Loucy (cell line): Measurements from ENCODE around the gene CTSH.

Experiments
- H2AFZ ChIP-seq: fragments of 200-600 bp; sonication (generic); 2 replicates; pipeline ENCODE4 v1.6.0; 2016; ENCODE audit warnings: antibody characterized with exemption, mild to moderate bottlenecking, low read length, moderate library complexity
- H3F3A ChIP-seq: fragments of 200-600 bp; 2 replicates; pipeline ENCODE4 v1.6.0; 2016; ENCODE audit warnings: antibody characterized with exemption, low read depth, mild to moderate bottlenecking
- H3K27me3 ChIP-seq: fragments of 200-600 bp; sonication (generic); 2 replicates; pipeline ENCODE4 v1.6.1; 2014; ENCODE audit warnings: low read length, mild to moderate bottlenecking; ENCODE audit not compliant: insufficient read depth, poor library complexity, severe bottlenecking
- H3K36me3 ChIP-seq: fragments of 200-600 bp; sonication (generic); 2 replicates; pipeline ENCODE4 v1.6.1; 2016; ENCODE audit warnings: low read length; ENCODE audit not compliant: insufficient read depth
- H3K4me1 ChIP-seq: fragments of 200-600 bp; sonication (generic); 2 replicates; pipeline ENCODE4 v1.5.1; 2014; ENCODE audit warnings: low read length, mild to moderate bottlenecking; ENCODE audit not compliant: insufficient read depth, poor library complexity, severe bottlenecking
- H3K4me2 ChIP-seq: fragments of 200-600 bp; sonication (generic); 2 replicates; pipeline ENCODE4 v1.6.0; 2014; ENCODE audit warnings: antibody characterized with exemption, low read length, low read depth, mild to moderate bottlenecking; ENCODE audit not compliant: poor library complexity, severe bottlenecking
- H3K4me3 ChIP-seq: fragments of 200-600 bp; sonication (generic); 2 replicates; pipeline ENCODE4 v1.5.1; 2014; ENCODE audit warnings: low read length, mild to moderate bottlenecking, mixed read lengths; ENCODE audit not compliant: poor library complexity, severe bottlenecking
- H3K79me2 ChIP-seq: fragments of 200-600 bp; sonication (generic); 2 replicates; pipeline ENCODE4 v1.6.1; 2014; ENCODE audit warnings: low read length; ENCODE audit not compliant: insufficient read depth
- H3K9ac ChIP-seq: fragments of 200-600 bp; sonication (generic); 2 replicates; pipeline ENCODE4 v1.6.0; 2014; ENCODE audit warnings: mild to moderate bottlenecking, low read depth, low read length, moderate library complexity; ENCODE audit not compliant: poor library complexity, severe bottlenecking
- H3K9me2 ChIP-seq: fragments of 200-600 bp; sonication (generic); replicated peaks from 2 replicates; pipeline ENCODE4 v1.6.1; 2016; ENCODE audit warnings: low read depth, low read length, mixed read lengths
- H3K9me3 ChIP-seq: fragments of 200-600 bp; sonication (generic); 2 replicates; pipeline ENCODE4 v1.6.1; 2014; ENCODE audit warnings: mild to moderate bottlenecking, antibody characterized with exemption, low read length, low read depth; ENCODE audit not compliant: insufficient read depth
- H4K20me1 ChIP-seq: fragments of 200-600 bp; sonication (generic); 2 replicates; pipeline ENCODE4 v1.6.0; 2014; ENCODE audit warnings: antibody characterized with exemption, low read length, mild to moderate bottlenecking; ENCODE audit not compliant: insufficient read depth, poor library complexity, severe bottlenecking
- EZH2phosphoT487 ChIP-seq: fragments of 200-600 bp; IDR thresholded peaks from 2 replicates; pipeline ENCODE4 v1.6.1; 2018; ENCODE audit warnings: antibody characterized with exemption, mild to moderate bottlenecking, moderate library complexity, borderline replicate concordance
- TF ChIP-seq, protein P1 (sequence below): fragments of 200-600 bp; sonication (generic); conservative IDR thresholded peaks from 2 replicates; pipeline ENCODE4 v1.5.1; 2014; ENCODE audit warnings: mild to moderate bottlenecking, antibody characterized with exemption, low read length

Gene CTSH

DNA sequence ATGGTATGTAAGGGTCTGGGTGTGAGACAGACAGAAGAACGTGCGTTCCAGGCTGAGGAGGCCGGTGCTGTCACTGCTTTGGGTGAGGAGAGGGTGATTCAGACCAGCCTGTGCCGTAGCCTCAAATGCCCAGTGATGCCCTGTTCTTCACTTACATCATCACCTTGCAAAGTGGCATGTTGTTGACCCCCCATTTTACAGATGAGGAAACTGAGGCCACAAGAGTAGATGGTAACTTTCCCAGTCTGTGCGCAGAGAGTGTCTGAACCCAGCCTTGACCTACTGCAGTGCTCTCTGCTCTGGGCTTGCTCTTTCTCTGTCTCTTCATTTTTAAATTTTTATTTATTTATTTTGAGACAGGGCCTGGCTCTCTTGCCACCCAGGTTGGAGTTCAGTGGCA, 1.6 kb upstream of the CTSH start:
- no peaks in the 10 kb centered on the region for H4K20me1 ChIP-seq
- no peaks in the 10 kb centered on the region; the same call in 1 of the 2 replicates for H3F3A ChIP-seq
- no peaks in the 10 kb centered on the region for H3K9me3 ChIP-seq
- H3K4me3 ChIP-seq, result no peak overlapping the region
- TF ChIP-seq EZH2phosphoT487, result no peak
- TF ChIP-seq, protein P1, sequence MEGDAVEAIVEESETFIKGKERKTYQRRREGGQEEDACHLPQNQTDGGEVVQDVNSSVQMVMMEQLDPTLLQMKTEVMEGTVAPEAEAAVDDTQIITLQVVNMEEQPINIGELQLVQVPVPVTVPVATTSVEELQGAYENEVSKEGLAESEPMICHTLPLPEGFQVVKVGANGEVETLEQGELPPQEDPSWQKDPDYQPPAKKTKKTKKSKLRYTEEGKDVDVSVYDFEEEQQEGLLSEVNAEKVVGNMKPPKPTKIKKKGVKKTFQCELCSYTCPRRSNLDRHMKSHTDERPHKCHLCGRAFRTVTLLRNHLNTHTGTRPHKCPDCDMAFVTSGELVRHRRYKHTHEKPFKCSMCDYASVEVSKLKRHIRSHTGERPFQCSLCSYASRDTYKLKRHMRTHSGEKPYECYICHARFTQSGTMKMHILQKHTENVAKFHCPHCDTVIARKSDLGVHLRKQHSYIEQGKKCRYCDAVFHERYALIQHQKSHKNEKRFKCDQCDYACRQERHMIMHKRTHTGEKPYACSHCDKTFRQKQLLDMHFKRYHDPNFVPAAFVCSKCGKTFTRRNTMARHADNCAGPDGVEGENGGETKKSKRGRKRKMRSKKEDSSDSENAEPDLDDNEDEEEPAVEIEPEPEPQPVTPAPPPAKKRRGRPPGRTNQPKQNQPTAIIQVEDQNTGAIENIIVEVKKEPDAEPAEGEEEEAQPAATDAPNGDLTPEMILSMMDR, result no peak
- H3K9ac ChIP-seq, result no peak overlapping the region
- H3K9me2 ChIP-seq, result no peaks in the 10 kb centered on the region
- no peak overlapping the region for H2AFZ ChIP-seq
- H3K4me2 ChIP-seq, result no peak overlapping the region
- no peaks in the 10 kb centered on the region for H3K36me3 ChIP-seq
- peaks cover 23% of the 10 kb centered on the region; the same call in 1 of the 2 replicates for H3K79me2 ChIP-seq
- no peaks in the 10 kb centered on the region for H3K27me3 ChIP-seq
- peaks cover 26% of the 10 kb centered on the region for H3K4me1 ChIP-seq

DNA sequence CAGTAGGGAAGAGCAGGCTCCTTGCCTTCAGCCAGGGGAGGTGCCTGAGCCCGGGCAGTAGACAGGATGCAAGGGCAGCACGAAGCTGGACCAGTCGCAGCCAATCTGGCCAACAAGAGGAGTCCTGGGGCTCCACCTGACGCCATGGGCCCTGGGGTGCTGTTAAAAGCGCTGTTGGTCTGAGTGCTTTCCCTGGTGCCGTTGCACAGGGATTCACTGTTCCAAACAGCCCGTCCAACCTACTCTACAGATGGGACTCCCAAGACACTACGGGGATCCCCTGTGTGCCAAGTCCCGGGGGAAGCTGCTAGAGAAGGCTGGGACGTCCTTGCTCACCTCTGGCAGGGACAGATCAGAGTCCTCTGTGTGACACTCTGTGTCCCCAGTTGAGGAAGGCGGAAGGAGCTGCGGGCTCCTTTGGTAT, 632 bp downstream of the CTSH start:
- Histone ChIP-seq H3F3A (no peaks in the 10 kb centered on the region; the same call in 1 of the 2 replicates), H2AFZ (peak overlapping the region; percentile 92), H3K4me3 (peak overlapping the region; percentile 89), H4K20me1 (no peaks in the 10 kb centered on the region), H3K9me3 (no peaks in the 10 kb centered on the region), H3K9me2 (no peaks in the 10 kb centered on the region), H3K36me3 (no peaks in the 10 kb centered on the region), H3K9ac (peak overlapping the region; percentile 78), H3K27me3 (no peaks in the 10 kb centered on the region), H3K4me2 (peak overlapping the region; percentile 82), H3K79me2 (peaks cover 23% of the 10 kb centered on the region; the same call in 1 of the 2 replicates), H3K4me1 (peaks cover 22% of the 10 kb centered on the region)
- TF ChIP-seq, protein P1, result no peak
- TF ChIP-seq EZH2phosphoT487, result no peak

DNA sequence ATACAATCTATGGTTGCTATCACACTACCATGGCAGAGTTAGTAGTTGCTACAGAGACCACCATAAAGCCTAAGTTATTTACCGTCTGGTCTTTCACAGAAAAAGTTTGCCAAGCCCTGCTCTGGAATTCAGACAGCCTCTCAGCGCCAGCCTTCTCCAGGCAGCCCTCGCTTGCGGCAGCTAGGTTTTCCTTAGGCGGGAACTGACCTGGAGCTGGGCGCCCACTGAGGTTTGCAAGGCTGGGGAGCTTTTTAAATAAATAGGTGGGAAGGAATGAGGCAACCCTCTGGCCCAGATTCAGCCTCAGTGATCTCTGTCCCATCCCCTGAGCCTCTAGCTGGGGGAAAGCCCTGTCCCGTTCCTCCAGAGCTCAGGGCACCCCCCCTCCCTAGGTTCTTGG, 1.2 kb downstream of the CTSH start:
- Histone ChIP-seq H3K9ac (peak overlapping the region; percentile 78), H3K79me2 (peaks cover 23% of the 10 kb centered on the region; the same call in 1 of the 2 replicates)

More for the DNA sequence above, 1.2 kb downstream of the CTSH start:
- peak overlapping the region; percentile 89 for H3K4me3 ChIP-seq
- no peaks in the 10 kb centered on the region for H3K27me3 ChIP-seq
- no peak for TF ChIP-seq EZH2phosphoT487
- TF ChIP-seq, protein P1, result no peak
- H4K20me1 ChIP-seq, result no peaks in the 10 kb centered on the region
- H2AFZ ChIP-seq, result no peak overlapping the region
- no peaks in the 10 kb centered on the region for H3K36me3 ChIP-seq
- no peaks in the 10 kb centered on the region for H3K9me3 ChIP-seq
- no peaks in the 10 kb centered on the region for H3K9me2 ChIP-seq
- H3F3A ChIP-seq, result no peaks in the 10 kb centered on the region; the same call in 1 of the 2 replicates
- peaks cover 27% of the 10 kb centered on the region for H3K4me1 ChIP-seq
- peak overlapping the region; percentile 82 for H3K4me2 ChIP-seq
